Activated CD8-positive, alpha-beta T cell treated with anti-CD3 and anti-CD28 coated beads for 36 hours (primary cell): Measurements from ENCODE around the gene RAB3D. TPM values are rescaled to one million over a fixed set of nuclear protein-coding genes. Genes with fewer than 3 reads are reported as not detected.

Experiments
- ATAC-seq: fragments of 200-7000 bp; cut with Tn5 transposase; one replicate; pipeline ENCODE4 v1.10.0; 2021; ENCODE audit warnings: mild to moderate bottlenecking, moderate library complexity
- CTCF ChIA-PET: fragments of 350-600 bp; sonication (Branson Sonifier 250); formaldehyde crosslinking; loops from one replicate; lab custom pipeline; 2021; ENCODE audit warnings: antibody characterized with exemption; lab: Charles Lee
- POLR2A ChIA-PET: fragments of 350-600 bp; sonication (Branson Sonifier 250); formaldehyde crosslinking; loops from one replicate; lab custom pipeline; 2021; ENCODE audit warnings: antibody characterized with exemption; lab: Charles Lee
- DNase-seq: peaks from one replicate; pipeline ENCODE4 v3.0.0-alpha.2; 2020
- H3K27ac Mint-ChIP-seq: one replicate; pipeline ENCODE4 v1.8.0; 2021; ENCODE audit warnings: mild to moderate bottlenecking, mixed read lengths
- H3K27me3 Mint-ChIP-seq: one replicate; pipeline ENCODE4 v1.8.0; 2021; ENCODE audit warnings: mixed read lengths
- H3K36me3 Mint-ChIP-seq: one replicate; pipeline ENCODE4 v1.8.0; 2021; ENCODE audit warnings: low read depth, mixed read lengths
- H3K4me1 Mint-ChIP-seq: one replicate; pipeline ENCODE4 v1.8.0; 2021; ENCODE audit warnings: low read depth, mixed read lengths
- H3K4me3 Mint-ChIP-seq: one replicate; pipeline ENCODE4 v1.8.0; 2021; ENCODE audit warnings: mild to moderate bottlenecking, moderate library complexity, mixed read lengths
- H3K9me3 Mint-ChIP-seq: one replicate; pipeline ENCODE4 v1.8.0; 2021; ENCODE audit warnings: mixed read lengths
- CTCF ChIP-seq: fragments of 200-600 bp; IDR thresholded peaks from one replicate; pipeline ENCODE4 v1.8.0; 2022; ENCODE audit warnings: antibody characterized with exemption, mild to moderate bottlenecking
- intact Hi-C: fragments of 100-400 bp; cut with micrococcal nuclease; formaldehyde crosslinking; loops from one replicate; pipeline ENCODE4 v1.10.0; 2022
- total RNA-seq, 2 experiments: library from RNA; stranded (reverse); gene quantifications; one replicate each; pipeline ENCODE4 v1.2.3, GENCODE V29; 2021

The RAB3D gene
- total RNA-seq, 2 experiments from 2014 or later, result 6.7 to 7.0 TPM

- DNase-seq (no peak), ATAC-seq (no peak)
- intact Hi-C loops, result no loop called here
- ChIA-PET POLR2A (interaction anchor here (0.8 kb wide), 1 partner anchor 30 kb away, joined by 3 read pairs; no protein-coding TSS in a partner anchor), CTCF (interaction anchor here (1.3 to 1.4 kb wide), 2 partner anchors 13 to 242 kb away, joined by 3 to 14 read pairs; no protein-coding TSS in a partner anchor)
- Mint-ChIP-seq H3K4me1 (no peaks in the 10 kb centered on the region), H3K9me3 (no peaks in the 10 kb centered on the region), H3K36me3 (peaks cover 18% of the 10 kb centered on the region), H3K27me3 (no peaks in the 10 kb centered on the region), H3K27ac (no peak overlapping the region), H3K4me3 (no peak overlapping the region)
- TF ChIP-seq CTCF, result no peak
These were observed 28.1 kb upstream of the RAB3D start for GRCh38 chr19:11367528-11367927.

- Mint-ChIP-seq H3K27ac (no peak overlapping the region), H3K27me3 (no peaks in the 10 kb centered on the region), H3K4me3 (no peak overlapping the region), H3K36me3 (peaks cover 12% of the 10 kb centered on the region), H3K4me1 (no peaks in the 10 kb centered on the region), H3K9me3 (no peaks in the 10 kb centered on the region)
- ATAC-seq, result no peak
- DNase-seq, result no peak
- no peak for TF ChIP-seq CTCF
- intact Hi-C loops, result no loop called here
- POLR2A ChIA-PET, result no interaction called here
- CTCF ChIA-PET, result no interaction called here
These were observed 26.2 kb upstream of the RAB3D start for GRCh38 chr19:11365557-11366117.

GRCh38 chr19:11364935-11365334 lies 25.5 kb upstream of the RAB3D start:
- ATAC-seq (no peak), DNase-seq (no peak)
- Mint-ChIP-seq H3K9me3 (no peaks in the 10 kb centered on the region), H3K36me3 (peaks cover 11% of the 10 kb centered on the region), H3K27ac (no peak overlapping the region), H3K27me3 (no peaks in the 10 kb centered on the region), H3K4me3 (no peak overlapping the region), H3K4me1 (no peaks in the 10 kb centered on the region)
- no peak for TF ChIP-seq CTCF
- POLR2A ChIA-PET, result no interaction called here
- CTCF ChIA-PET, result no interaction called here
- intact Hi-C loops, result no loop called here

- no peak overlapping the region for H3K4me3 Mint-ChIP-seq
- H3K27ac Mint-ChIP-seq, result no peak overlapping the region
- DNase-seq, result no peak
- no peak for ATAC-seq
- CTCF ChIA-PET, result no interaction called here
- H3K27me3 Mint-ChIP-seq, result no peaks in the 10 kb centered on the region
- H3K36me3 Mint-ChIP-seq, result peaks cover 8% of the 10 kb centered on the region
- TF ChIP-seq CTCF, result no peak
- no peaks in the 10 kb centered on the region for H3K9me3 Mint-ChIP-seq
- H3K4me1 Mint-ChIP-seq, result no peaks in the 10 kb centered on the region
- POLR2A ChIA-PET, result interaction anchor here (1.4 kb wide), 1 partner anchor 10 kb away, joined by 3 read pairs; the partner anchor contains the start of gene SWSAP1
- intact Hi-C loops, result no loop called here
These were observed 24.9 kb upstream of the RAB3D start for GRCh38 chr19:11364296-11364904.

- POLR2A ChIA-PET, result interaction anchor here (1.4 kb wide), 1 partner anchor 11 kb away, joined by 3 read pairs; the partner anchor contains the start of gene SWSAP1
- intact Hi-C loops, result no loop called here
- Mint-ChIP-seq H3K27me3 (no peaks in the 10 kb centered on the region), H3K27ac (no peak overlapping the region), H3K36me3 (peaks cover 5% of the 10 kb centered on the region), H3K9me3 (no peaks in the 10 kb centered on the region), H3K4me3 (no peak overlapping the region), H3K4me1 (no peaks in the 10 kb centered on the region)
- no peak for ATAC-seq
- no peak for TF ChIP-seq CTCF
- no peak for DNase-seq
- CTCF ChIA-PET, result interaction anchor here (1.1 kb wide), 1 partner anchor 18 kb away, joined by 3 read pairs; no protein-coding TSS in a partner anchor
These were observed 24.4 kb upstream of the RAB3D start for GRCh38 chr19:11363881-11364280.
